Gastrocnemius medialis (tissue), 4 donors: Measurements from ENCODE around the gene PLA2G5.

Experiments used
- POLR2A ChIP-seq, 2 donors: fragments of 450-650 bp; IDR thresholded peaks; one replicate each; pipeline ENCODE4 v1.6.1; 2017; ENCODE audit warnings: antibody characterized with exemption in 2 of 2, mild to moderate bottlenecking in 2 of 2, moderate library complexity in 2 of 2
- TF ChIP-seq, protein P1 (sequence below), 5 experiments: fragments of 450-650 bp in 3 of 5; fragments of 200-600 bp in 2 of 5; sonication (generic) in 2 of 5; IDR thresholded peaks in 4 of 5; conservative IDR thresholded peaks in 1 of 5; 1 replicate in 4 of 5; 2 replicates in 1 of 5; pipeline ENCODE4 v1.5.1; 2016 to 2019; ENCODE audit warnings: antibody characterized with exemption in 5 of 5, mild to moderate bottlenecking in 3 of 5, moderate library complexity in 3 of 5

DNA sequence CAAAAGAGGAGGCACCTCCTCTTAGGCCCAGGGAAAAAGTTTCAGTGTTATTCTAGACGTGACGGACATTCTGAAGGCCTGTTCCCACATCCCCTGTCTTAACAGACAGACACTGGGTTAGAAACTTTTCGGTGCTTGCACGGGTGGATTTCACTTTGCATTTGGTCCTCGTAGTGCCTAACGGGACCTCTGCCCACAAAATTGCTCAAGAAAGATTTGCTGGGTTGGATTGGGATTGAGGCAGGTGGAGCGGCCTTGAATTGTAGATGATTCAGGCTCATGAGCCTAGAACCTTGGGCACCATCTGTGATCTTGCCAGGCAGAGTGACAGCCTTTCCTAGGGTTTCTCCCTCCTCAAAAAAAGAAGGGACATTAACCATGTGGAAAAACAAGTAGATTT, 2.8 kb downstream of the PLA2G5 start:
- no peak for TF ChIP-seq POLR2A (IDR thresholded peaks at IDR 0.05)
- TF ChIP-seq, protein P1, sequence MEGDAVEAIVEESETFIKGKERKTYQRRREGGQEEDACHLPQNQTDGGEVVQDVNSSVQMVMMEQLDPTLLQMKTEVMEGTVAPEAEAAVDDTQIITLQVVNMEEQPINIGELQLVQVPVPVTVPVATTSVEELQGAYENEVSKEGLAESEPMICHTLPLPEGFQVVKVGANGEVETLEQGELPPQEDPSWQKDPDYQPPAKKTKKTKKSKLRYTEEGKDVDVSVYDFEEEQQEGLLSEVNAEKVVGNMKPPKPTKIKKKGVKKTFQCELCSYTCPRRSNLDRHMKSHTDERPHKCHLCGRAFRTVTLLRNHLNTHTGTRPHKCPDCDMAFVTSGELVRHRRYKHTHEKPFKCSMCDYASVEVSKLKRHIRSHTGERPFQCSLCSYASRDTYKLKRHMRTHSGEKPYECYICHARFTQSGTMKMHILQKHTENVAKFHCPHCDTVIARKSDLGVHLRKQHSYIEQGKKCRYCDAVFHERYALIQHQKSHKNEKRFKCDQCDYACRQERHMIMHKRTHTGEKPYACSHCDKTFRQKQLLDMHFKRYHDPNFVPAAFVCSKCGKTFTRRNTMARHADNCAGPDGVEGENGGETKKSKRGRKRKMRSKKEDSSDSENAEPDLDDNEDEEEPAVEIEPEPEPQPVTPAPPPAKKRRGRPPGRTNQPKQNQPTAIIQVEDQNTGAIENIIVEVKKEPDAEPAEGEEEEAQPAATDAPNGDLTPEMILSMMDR (IDR thresholded peaks at IDR 0.05 in 4 of 5, conservative IDR thresholded peaks at IDR 0.05 in 1 of 5) = no peak
